ENCODE results near the gene CEP128. TPM values are rescaled to one million over a fixed set of nuclear protein-coding genes. Genes with fewer than 3 reads are reported as not detected.

The CEP128 gene
- total RNA-seq, 1 donor from 2014 or later = 4.1 TPM

DNA sequence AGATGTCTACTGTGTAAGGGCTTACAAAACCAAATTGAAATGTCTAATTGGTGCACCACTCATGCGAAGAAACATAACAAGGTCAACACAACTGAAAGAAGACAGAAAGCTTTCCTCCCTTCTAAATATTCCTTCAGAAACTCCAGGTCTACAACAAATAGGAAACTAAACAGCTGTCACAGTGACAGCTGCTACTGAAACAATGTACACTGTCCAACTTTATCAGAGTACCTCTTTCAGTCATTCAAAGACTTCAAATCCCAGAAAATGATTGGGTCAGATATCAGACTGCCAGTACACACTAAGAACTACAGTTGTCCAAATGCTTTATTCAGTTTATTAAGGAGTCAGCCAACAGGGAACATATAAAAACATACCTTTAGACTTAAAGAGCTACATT is 35.2 kb downstream of the CEP128 start:
- no peak for DNase-seq (ENCODE audit: extremely low read depth, low read depth, low spot score)

DNA sequence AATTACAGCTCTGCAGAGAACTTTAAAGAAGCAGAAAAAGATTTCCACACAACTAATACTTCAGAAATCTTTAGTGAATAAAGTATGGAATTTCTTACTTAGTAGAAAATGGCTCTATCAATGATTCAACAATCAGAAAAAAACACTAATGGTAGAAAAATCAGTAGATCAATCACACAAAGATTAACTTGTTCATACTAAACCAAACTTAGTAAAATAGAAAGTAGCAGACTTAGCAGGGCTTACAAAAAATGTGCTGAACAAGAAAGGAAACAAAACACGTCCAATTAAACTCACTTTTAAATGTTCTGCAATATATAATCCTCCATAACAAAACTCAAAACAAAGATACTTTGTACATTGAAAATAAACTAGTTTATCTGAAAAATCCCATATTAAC is 38.9 kb downstream of the CEP128 start:
- DNase-seq (ENCODE audit: extremely low read depth, low read depth, low spot score) = no peak

DNA sequence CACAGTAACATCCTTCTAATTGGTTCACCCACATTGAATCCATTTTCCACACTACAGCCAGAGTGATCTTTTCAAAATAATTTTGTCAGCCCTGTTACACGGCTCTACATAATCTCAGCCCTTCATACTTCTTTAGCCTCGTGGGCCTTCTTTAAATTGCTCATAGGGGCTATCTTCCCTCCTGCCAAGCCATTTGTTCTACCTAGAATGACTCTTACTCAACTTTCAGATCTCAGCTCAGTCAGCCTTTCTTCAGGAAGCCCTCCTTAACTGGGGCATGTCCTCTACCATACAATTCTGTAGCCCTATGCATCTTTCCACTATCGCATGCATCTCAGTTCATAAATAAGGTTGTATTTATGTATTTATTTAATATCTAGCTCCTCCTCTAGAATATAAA is 39.7 kb downstream of the CEP128 start:
- DNase-seq (ENCODE audit: extremely low read depth, low read depth, low spot score) = no peak

- DNase-seq (ENCODE audit: extremely low read depth, low read depth, low spot score) = no peak
These were observed 40.3 kb downstream of the CEP128 start for GRCh38 chr14:80901260-80901659.

GRCh38 chr14:80872645-80873044 is 68.9 kb downstream of the CEP128 start:
- no peak for DNase-seq (ENCODE audit: extremely low read depth, low read depth, low spot score)

GRCh38 chr14:80868260-80868659 is 73.3 kb downstream of the CEP128 start:
- no peak for DNase-seq (ENCODE audit: extremely low read depth, low read depth, low spot score)

GRCh38 chr14:80867798-80868197 is 73.7 kb downstream of the CEP128 start:
- DNase-seq (ENCODE audit: extremely low read depth, low read depth, low spot score) = no peak

DNA sequence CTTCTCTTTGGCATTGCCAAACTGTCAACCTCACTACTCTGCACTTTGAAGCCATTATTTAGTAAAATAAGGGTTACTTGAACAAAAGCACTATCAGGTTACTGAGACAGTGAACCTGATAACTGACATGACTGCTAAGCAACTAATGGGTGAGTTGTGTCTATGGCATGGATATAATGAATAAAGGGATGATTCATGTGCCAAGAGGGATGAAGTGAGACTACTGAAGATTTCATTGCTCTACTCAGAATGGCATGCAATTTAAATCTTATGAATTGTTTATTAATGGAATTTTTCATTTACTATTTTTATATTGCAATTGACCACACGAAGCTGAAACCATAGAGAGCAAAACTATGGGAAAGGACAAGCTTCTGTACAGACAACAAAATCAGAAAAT is 74.4 kb downstream of the CEP128 start:
- no peak for DNase-seq (ENCODE audit: extremely low read depth, low read depth, low spot score)

DNA sequence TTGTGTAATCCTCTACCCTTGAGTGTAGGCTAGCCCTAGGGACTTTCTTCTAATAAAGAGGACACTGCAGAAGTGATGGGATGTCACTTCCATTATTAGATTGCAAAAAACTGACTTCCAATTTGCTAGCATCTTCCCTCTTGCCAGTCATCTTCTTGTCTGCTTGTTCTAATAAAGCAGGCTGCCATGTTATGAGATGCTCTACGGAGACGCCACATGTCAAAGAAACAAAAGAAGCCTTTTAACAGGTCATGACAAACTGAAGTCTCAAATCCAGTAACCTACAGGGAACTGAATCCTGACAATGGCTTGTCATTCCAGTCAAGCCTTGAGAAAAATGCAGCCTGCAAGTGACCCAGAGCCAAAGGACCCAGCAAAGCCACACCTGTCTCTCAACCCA is 76.0 kb downstream of the CEP128 start:
- DNase-seq (ENCODE audit: extremely low read depth, low read depth, low spot score) = no peak

- no peak for DNase-seq (ENCODE audit: extremely low read depth, low read depth, low spot score)
These were observed 78.6 kb downstream of the CEP128 start for GRCh38 chr14:80862983-80863382.

- DNase-seq (ENCODE audit: extremely low read depth, low read depth, low spot score) = no peak
These were observed 79.0 kb downstream of the CEP128 start for GRCh38 chr14:80862541-80862940.

DNA sequence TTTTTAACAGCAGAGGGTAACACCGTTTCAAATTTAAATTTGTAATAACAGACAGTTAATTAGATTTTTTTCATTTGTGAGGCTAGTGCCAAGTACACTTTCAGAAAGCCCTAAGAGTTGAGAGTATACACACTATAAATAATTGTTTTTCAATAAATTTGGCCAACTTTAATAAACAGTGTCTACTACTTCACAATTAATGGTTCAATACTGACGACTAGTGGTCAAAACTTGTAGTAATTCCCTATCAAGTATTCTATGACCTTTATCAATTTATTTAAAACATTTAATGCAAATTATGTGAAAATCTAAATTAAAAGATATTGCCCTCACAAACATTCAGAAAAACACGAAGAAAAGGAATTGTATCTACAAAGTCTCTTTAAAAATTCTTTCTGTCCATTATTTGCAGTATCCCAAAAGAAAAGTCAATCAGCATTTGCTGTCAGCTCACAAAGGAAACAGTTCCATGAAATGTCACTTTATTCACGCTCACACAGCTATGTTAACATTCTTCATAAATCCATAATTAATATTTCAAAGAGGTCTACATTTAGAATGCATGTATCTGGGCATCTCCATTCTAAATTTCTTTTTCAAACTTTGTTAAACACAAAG is 91.2 kb downstream of the CEP128 start:
- DNase-seq (ENCODE audit: extremely low read depth, low read depth, low spot score) = peak; percentile 57

- DNase-seq (ENCODE audit: extremely low read depth, low read depth, low spot score) = no peak
These were observed 94.5 kb downstream of the CEP128 start for GRCh38 chr14:80847070-80847469.

DNA sequence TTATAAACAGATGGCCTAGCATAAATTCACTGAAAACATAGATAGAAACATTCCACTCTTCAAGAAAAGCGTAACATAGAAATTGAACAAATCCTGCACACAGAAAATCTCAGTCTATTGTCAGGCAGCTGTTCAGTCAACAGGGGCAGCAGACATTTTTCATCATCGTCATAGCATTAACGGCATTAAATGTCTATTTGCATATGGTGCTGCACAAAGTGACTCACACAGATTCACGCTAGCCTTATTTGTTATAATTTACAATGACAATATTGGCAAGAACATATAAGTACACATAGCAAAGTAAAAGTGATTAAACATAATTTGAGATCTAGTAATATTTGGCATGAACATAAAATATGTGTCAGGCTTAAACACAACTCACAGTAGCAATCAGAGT is 95.7 kb downstream of the CEP128 start:
- DNase-seq (ENCODE audit: extremely low read depth, low read depth, low spot score) = no peak

DNA sequence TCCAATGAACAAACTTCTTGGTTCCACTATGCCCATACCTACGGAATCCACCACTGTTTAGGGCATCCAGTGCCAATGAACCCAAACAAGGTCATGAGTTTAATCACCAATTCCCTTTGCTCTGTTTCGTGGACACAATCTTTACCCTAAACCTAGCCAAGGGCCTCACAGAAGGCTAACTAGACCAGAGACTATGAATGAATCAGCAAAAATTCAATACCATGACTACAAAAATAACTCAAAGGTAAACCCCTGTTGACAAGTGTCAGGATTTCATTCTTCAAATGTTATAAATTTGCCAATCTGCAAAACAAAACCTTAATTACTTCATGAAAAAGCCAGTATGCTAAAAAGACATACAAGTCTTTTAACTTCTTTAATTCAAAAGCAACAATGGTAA is 96.7 kb downstream of the CEP128 start:
- DNase-seq (ENCODE audit: extremely low read depth, low read depth, low spot score) = no peak

DNA sequence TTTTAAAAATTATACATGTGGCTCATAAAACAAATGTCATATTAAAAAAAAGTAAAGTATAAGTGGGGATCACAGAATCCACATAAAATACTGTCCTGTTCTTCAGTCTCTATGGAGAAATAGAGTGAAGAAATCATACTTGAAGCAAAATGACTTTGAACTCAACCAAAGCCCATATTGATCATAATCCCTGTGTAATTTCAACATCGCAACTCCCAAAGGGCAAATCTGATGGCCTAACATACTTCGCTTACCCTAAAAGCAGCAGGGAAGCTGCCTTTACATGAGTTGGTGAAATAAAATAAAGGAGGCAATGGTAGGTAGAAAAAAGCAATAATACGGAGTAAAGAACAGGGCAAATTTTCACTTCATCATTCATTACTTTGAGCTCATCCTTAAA is 101.8 kb downstream of the CEP128 start:
- no peak for DNase-seq (ENCODE audit: extremely low read depth, low read depth, low spot score)

GRCh38 chr14:80809663-80810062 is 131.9 kb downstream of the CEP128 start:
- no peak for DNase-seq (ENCODE audit: extremely low read depth, low read depth, low spot score)

DNA sequence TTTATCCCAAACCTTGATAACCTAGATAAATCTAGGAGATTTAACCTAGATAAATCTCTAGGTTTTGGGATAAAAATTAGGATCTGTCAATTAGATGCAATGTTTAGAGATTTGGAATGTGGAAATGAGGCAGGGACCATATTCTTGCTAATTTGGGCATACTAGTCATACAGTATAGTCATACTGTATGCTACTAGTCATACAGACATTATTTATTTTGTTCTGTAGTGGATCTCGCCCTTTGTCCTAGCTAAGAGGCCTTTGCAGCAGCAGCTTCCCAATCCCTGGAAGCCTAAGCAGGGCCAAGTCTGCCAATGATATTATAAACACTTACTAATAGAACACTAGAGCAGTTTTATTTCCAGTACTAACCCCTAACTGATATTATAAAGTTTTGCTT is 136.4 kb downstream of the CEP128 start:
- no peak for DNase-seq (ENCODE audit: extremely low read depth, low read depth, low spot score)

GRCh38 chr14:80798878-80799277 is 142.7 kb downstream of the CEP128 start:
- DNase-seq (ENCODE audit: extremely low read depth, low read depth, low spot score) = no peak

DNA sequence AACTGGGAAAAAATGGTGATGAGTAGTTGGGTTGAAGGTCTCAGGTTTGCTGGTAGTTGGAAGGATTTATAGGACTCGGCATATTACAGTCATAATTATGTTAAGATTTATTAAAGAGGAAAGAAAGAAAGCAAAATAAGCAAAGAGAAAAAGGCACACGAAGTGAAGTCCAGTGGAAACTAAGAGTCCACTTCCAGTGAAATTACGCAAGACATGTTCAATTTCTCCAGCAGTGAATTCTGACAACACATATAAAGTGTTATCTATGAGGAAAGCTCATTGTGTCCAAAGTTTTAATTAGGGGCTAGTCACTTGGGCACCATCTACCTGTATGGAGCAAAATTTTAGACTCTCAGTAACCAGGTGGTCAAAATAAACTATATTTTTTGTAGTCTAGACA is 143.3 kb downstream of the CEP128 start:
- no peak for DNase-seq (ENCODE audit: extremely low read depth, low read depth, low spot score)

GRCh38 chr14:80792771-80793170 is 148.8 kb downstream of the CEP128 start:
- DNase-seq (ENCODE audit: extremely low read depth, low read depth, low spot score) = no peak

GRCh38 chr14:80787876-80788275 is 153.7 kb downstream of the CEP128 start:
- DNase-seq (ENCODE audit: extremely low read depth, low read depth, low spot score) = no peak

DNA sequence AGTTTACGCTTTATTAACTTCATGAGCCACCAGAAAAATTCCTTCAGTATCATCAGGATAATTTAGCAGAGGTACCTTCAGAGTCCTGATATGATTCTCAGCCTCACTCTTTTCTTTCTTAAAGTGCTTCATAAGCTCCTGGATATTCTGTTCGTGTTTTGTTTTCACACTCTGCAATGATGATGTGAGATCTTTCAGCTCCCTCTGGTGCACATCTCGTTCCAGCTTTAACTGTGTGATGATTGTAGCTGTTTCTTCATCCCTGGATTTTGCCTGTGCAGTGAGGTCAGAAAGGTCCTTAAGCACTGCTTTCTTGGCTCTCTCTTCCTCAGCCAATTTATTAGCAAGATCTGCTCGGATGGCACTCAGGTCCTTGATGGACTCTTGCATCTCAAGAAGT is 156.7 kb downstream of the CEP128 start:
- DNase-seq (ENCODE audit: extremely low read depth, low read depth, low spot score) = no peak
